ENCODE data around the gene CPAMD8. TPM values are rescaled to one million over a fixed set of nuclear protein-coding genes. Genes with fewer than 3 reads are reported as not detected.

CPAMD8 gene
- polyA plus RNA-seq, 10 donors, result 2.7 to 8.7 (median 4.3) TPM

DNA sequence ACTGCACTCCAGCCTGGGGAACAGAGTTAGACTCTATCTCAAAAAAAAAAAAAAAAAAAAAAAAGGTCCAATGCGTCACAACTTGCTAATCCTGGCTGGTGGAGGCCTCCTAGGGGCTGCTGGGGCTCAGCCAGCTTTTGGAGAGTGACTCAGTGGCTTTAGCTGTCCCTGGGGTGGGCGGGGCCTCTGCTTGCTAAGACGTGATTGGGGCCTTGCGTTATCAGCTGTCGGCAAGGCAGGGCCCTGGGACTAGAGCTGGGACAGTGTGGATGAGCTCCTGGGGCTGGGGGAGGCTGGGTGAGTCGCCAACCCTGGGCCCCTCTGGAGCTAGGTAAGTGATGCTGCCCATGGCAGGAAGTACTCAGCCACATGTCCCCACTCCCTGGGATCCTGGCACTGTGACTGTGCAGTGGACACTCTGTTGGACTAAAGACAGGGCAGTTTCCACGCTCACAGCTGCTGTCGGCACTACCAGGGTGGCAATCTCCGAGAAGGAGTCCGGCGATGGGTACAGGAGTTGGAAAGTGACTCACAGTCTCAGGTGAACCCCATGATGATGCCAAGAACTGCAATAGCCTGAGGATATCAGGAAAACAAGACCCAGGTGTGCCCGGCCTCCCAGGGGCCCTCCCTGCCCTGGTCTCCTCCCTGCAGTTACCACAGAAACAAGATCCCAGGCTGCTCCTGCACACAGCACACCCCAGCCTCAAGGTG, 105.6 kb downstream of the CPAMD8 start:
- DNase-seq, result peak in 1 of 3 donors; percentile 47

DNA sequence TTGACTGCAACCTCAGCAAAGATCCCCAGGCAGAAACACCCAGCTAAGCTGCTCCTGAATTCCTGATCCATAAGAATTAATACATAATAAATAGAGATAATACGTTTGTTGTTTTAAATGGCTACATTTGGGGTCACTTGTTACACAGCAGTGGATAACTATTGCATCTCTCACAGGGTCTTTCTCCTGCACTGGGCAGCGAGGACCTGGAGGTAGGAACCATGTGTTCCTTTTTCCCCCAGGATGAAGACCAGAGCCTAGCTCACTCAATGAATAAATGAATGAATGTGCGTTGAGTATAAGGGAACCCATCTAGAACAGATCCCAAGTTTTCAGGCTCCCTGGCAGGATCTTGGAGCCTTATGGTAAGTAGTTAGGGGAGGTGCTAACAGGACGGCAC, 107.1 kb downstream of the CPAMD8 start:
- no peak for DNase-seq

DNA sequence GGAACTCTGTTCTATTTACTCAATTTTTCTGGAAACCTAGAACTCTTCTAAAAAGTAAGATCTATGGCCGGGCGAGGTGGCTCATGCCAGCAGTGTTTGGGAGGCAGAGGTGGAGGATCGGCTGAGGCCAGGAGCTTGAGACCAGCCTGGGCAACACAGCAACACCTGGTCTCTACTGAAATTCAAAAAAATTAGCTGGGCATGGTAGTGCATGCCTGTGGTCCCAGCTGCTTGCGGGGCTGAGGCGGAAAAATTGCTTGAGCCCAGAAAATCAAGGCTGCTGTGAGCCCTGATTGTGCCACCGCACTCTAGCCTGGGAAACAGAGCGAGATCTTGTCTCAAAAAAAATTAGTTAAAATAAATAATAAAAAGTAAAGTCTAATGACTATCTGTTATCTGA, 109.2 kb downstream of the CPAMD8 start:
- DNase-seq, result no peak

DNA sequence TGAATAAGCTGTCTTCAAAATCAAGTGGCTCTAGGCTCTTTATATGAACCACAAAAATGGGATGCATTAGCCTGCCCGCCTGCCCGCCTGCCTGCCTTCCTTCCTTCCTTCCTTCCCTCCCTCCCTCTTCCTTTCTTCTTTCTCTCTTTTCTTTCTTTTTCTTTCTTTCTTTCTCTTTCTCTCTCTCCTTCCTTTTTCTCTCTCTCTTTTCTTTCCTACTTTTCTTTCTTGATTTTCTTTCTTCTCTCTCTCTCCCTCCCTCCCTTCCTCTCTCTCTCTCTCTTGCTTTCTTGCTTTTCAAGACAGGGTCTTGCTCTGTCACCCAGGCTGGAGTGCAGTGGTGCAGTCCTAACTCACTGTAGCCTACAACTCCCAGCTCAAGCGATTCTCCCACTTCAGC, 110.9 kb downstream of the CPAMD8 start:
- DNase-seq, result no peak

DNA sequence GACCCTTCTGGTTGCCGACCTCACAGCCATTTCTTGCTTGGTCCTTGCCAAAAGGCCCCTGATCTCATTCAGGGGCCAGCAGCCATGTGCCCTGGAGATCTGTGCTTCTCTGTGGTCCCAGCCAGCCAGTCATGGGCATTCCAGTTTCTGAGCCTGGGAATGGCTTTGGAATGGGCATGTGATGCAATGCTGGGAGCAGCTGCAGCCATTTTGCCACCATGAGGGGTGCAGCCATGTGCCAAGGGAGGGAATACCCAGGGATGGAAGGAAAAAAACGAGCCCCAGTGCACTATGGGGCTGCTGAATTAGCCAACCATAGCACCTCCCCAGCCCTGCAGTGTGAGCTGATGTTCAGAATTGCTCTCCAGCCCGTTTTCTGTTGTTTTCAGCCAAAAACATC, 111.5 kb downstream of the CPAMD8 start:
- no peak for DNase-seq

DNA sequence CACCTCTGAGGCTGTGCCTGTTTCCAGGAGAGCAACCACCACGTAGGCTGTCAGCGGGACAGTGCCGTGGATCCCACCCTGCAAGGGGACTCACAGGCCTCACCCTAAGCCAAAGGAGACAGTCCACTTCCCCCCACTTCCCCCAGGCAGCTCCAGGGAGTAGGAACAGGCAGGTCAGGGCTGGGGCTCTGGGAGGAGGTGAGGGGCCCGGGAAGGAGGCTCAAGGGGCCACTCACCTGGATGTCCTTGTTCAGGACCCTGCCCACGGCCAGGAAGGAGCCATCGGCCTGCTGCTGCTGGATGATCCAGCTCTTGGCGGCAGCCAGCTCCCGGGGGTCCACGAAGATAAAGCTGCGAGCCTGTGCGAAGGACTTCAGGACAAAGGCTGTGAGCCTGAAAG, 112.2 kb downstream of the CPAMD8 start:
- no peak for DNase-seq

DNA sequence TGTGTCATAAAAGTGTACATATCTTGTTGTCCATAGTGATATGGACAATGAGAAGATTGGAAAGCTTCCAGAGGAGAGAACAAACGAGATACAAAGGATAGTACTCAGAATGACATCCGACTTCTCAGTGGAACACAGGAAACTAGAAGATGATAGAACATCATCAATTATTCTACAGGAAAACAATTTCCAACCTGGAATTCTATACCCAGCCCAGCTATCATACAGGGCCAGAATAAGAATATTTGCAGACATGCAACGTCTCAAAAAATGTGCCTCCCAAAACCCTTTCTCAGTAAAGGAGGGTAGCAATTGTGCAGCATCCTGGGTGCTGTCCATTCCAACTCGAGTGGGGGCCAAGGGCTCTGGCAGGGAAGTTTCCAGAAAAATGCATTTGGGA, 113.8 kb downstream of the CPAMD8 start:
- DNase-seq, result no peak

DNA sequence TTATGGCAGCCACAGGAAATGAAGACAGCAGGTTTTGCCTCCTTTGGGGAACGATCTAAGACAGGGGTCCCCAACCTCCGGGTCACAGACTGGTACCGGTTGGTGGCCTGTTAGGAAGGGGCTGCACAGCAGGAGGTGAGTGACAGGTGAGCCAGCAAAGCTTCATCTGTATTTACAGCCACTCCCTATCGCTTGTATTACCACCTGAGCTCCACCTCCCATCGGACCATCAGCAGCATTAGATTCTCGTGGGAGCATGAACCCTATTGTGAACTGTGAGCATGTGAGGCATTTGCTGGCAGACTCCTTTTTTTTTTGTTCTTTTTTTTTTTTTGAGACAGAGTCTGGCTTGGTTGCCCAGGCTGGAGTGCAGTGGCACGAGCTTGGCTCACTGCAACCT, 115.6 kb downstream of the CPAMD8 start:
- DNase-seq, result no peak

DNA sequence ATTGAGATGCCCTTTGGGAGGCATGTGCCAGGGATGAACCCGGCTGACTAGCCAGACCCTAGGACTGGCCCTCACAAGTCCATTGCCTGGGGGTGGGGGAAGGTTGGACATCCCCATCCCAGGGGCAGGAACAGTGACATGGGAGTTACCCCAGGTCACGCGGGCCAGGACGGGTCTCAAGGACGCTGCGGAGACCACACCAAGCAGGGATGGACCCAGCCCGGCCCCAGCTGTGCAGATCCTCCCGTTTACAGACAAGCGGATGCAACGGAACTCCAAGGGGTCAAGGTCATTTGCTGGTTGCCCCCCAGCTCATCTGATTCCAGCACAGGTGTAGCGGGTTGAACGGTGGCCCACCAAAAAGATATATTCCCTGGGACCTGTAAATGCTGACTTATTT, 117.9 kb downstream of the CPAMD8 start:
- DNase-seq, result no peak

DNA sequence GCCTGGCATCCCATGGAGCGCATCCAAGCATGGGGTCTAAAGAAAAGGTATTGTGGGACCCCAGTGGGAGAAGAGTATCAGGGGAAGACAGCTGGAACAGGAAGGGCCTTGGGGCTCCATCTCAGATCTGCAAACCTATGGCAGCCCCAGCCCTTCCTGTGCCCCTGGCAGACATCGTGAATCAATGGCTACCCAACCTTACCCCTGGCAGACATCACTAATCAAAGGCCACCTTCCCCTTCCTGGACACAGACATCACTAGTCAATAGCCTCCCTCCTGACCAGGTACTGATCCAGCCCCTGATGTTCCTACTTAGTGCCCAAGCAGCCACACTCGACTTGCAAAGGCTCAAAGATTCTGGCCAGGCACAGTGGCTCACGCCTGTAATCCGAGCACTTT, 122.0 kb downstream of the CPAMD8 start:
- DNase-seq, result no peak

DNA sequence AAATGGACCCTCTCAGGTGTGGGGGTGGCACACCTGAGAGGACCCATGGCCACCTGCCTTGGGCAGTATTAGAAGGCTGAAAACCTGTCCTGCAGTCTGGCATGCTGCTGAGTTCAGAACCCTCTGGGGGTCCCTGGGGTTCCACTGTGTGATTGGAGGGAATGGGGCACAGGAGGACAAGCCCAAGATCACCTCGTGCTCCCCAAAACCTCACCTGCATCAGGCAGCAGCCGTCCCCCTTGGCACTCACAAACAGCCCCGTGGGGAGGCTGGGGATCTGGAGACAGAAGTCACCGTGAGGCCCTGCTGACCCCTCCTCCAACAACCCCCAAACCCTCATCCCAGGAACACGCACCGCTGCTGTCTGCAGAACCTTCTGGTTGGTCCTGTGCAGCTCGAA, 123.3 kb downstream of the CPAMD8 start:
- no peak for DNase-seq

DNA sequence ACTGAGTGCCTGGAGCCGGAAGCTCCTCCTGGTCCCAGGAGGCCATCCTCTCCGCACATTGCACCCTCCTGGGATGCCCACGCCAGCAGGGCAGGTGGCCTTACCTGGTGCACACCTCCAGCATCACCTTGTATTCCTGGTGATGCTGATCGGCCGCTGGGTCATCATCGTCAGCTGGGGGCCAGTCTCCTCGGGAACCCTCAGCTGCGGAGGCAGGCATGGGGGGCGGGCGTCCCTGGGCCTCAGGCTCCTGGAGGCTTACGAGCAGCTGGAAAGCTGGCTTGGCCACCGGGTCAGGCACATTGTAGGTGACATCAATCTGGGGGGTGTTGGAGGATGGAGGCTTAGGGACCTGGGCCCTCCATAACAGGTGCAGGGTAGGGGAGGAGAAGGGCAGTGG, 124.1 kb downstream of the CPAMD8 start:
- DNase-seq, result no peak

DNA sequence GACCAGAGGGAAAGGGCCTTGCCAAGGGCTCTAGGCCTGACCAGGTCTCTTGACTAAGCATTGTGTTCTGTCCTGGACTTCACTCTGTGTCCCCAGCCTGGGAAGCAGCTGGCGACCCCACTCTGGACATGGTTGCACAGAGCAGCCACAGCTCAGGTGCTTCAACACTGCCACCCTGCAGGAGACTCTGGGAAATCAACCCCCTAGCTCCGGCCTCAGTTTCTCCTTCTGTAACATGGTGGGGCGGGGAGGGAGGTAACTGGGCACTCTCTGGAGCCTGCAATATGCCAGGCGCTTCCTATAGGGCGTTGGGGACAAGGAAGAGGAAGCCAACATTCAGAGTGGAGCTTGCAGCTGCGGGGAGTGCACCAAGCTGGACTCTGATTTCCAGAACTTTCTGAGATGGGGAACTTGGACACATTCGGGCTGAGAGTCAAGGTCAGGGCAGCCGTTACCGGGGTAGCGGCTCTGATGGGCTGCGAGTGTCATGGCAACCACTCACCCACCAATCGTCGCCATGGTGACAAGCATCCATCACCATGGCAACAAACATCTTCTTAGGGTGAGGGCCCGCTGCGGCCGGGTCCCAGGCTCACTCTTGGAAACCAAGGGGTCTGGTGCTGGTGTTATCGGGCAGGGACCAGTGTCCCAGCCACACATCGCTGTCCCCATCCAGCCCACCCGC, 125.0 kb downstream of the CPAMD8 start:
- no peak for DNase-seq

DNA sequence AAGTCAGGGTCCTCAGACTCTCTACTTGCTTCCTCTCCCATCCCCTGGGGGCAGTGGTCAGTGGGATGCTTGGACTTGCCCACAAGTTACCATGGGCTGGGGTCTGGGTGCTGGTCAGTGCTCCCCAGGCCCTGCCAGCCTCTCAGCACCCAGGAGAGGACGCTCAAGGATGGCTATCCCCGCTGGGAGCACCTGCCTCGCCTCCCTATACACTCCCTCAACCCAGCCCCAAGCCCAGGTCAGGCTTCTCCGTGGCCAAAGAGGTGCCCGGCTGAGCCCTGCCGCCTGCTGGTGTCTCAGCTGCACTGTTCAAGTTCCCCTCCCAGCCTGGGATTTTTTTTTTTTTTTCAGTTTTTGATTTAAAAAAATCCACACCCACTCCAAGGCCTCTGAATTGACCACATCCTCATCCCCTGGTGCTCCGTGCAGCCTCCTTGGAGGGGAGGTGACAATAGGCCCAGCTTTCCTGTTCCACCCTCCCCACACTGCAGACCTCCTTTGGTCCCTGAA, 127.0 kb downstream of the CPAMD8 start:
- DNase-seq, result no peak

DNA sequence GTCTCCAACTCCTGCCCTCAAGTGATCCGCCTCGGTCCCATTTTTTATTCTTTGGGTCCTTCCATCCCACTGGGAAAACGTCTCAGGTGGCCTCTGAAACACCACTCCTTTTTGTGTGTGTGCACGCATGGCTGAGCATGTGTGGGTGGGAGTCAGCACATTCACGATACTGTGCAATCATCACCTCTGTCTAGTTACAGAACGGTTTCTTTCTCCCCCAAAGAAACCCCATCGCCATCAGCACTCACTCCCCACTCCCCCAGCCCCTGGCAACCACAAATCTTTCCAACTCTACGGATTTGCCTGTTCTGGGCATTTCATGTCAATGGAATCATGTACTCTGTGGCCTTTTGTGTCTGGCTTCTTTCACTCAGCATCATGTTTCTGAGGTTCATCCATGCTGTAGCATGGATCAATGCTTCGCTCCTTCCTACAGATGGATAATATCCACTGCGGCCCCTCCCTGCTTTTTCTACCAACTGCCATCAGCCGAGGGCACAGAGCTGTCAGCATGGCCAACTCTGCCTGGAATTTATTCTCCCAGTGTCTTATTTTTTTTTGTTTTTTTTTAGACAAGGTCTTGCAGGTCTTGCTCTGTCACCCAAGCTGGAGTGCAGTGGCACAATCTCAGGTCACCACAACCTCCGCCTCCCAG, 128.1 kb downstream of the CPAMD8 start:
- DNase-seq, result no peak

DNA sequence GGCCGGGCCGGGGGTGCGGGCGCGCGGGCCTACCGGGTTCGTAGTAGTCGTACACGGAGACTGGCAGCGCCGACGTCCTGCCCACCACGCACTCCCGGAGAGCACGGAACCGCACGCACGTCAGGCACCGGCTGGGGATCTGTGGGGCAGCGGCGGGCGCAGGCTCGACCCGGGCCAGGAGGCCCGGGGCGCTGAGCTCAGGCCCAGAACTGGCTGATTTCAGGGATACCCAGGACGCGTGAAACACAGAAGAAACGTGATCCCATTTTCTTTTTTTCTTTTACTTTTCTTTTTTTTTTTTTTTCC, 128.8 kb downstream of the CPAMD8 start:
- no peak for DNase-seq

DNA sequence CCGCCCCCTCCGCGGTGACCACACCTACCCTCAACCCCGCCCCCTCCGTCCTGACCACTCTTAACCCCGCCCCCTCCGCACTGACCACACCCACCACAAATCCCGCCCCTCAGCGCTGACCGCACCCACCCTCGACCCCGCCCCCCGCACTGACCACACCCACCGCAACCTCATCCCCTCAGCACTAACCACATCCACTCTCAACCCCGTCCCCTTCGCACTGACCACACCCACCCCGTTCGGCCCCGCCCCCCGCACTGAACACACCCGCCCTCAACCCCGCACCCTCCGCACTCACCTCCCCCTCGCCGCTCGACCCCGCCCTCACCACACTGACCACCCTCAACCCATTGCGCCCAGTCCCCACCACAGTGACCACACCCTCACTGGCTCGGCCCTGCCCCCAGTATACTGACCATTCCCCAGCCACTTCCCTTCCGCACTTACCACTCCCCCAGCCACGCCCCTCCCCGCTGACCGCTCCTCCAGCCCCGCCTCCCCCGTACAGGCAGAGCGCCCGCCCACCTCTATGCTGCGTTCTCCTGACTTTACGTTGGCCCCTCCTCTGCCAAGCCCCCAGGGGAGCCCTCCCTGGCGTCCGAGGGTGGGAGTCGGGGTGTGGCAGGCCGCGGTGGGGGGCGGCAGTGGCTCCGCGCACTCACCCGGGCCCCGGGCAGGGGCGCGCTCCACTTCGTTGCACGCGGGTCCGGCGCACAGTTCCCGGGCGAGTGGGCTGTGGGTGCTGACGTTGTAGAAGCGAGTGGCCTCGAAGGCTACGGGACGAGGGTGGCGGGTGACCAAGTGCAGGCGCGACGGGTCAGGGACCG, 129.4 kb downstream of the CPAMD8 start:
- peak; percentile 69 to 88 (median 72) for DNase-seq

DNA sequence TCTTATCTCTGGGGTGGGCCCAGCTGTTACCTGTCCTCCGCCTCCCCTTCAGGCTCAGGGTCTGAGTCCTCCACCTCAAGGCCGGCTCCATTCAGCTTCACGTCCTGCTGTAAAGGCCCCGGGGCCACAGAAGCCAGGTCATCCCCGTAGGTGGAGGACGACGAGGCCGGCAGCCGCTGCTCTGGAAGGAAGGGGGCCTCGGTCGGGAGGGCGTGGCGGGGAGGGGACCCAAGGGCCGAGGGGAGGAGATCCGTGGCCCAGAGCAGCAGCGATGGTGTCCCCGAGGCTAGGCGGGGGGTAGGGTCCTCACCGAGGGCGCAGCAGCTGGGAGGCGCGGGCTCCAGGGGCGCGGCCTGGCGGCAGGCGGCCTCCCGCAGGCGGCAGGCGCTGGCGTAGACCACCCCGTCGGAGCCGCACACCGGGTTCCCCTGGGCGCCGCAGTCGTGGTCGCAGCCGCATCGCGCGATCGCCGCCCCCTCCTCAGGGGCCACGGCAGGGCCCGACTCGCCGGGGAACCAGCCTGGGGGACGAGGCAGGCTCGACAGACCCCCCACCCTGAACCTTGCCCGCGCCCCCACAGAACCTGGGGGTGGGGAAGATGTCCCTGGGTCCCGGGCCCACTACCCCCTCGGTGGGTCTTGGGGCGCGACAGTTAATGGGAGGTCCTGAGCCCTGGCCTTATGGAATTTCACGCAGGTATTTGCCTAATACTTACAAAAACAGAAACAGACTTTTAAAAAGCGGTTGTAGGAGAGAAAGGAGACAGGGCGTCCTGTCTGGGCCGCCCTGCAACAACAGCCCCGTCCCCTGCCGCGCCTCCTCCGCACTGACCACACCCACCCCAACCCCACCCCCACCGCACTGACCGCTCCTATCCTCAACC, 130.2 kb downstream of the CPAMD8 start:
- peak in 1 of 3 donors; percentile 37 for DNase-seq

DNA sequence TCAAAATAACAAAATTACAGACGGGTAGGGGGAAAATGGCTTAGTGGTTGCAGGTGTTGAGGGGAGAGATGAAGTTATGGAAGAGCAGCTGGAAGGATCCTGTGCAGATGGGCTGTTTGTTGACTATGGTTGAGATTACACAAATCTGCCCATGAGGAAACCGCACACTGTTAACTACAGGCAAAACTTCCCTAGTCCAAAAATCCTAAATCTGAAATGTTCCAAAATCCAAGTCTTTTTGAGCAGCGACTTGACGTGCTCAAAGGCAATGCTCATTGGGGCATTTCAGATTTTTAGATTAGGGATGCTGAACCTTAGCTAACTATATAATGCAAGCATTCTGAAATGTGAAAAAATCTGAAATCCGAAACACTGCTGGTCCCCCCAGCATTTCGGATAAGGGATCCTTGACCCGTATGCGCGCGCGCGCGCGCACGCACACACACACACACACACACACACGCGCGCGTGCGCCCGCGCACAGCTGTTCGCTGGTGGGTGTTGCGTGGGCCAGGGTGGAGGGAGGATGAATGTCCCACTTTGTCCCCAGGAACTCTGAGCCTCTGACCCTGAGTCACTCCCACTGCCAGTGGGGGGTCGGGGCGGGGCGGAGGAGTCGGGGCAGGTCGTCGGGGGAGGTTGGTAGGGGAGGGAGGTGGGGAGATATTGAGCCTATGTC, 131.0 kb downstream of the CPAMD8 start:
- DNase-seq, result peak in 1 of 3 donors; percentile 46

DNA sequence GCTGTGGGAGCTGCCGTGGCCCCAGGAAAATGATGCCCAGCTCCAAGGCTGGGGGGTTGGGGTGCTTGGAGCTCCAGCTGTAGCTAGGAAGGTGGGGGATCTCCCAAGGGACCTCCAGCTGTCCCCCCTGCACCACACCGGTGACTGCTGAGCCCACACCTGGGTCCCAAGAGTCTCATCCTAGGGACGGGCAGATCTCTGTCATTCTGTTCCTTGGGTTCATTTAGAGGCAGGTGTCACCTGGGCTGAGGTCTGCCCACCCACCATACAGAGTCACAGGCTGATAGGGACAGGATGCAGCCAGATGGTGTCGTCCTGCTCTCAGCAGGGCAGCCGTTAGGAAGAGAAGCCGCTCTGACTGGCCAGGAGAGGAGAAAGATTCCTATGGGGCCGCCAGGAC, 132.5 kb downstream of the CPAMD8 start:
- DNase-seq, result no peak

DNA sequence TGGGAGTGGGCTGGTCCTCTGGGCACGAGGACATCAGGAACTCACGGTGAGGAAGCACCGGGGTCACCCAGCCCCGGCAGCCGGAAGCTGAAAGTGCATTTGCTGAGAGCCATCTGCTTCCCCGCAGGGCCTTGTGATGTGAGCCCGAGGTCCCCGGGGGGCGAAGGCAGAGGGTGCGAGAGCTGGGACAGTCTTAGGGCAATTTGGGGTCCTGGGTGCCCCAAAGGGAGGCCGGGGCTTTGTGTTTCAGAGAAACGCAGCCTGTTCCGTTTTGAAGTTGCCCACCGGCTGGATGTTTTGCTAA, 133.0 kb downstream of the CPAMD8 start:
- peak in 1 of 3 donors; percentile 38 for DNase-seq
